Fibroblast of lung (primary cell): ENCODE measurements around the gene BBS9.

Source experiments
- CTCF ChIP-seq, 2 donors: IDR thresholded peaks in 1 of 2; conservative IDR thresholded peaks in 1 of 2; 1 replicate in 1 of 2; 2 replicates in 1 of 2; pipeline ENCODE4 v1.5.1; 2011 to 2012; ENCODE audit warnings: low read length in 2 of 2, control low read depth in 1 of 2, inconsistent platforms in 1 of 2, low read depth in 1 of 2, mild to moderate bottlenecking in 1 of 2
- EZH2 ChIP-seq: IDR thresholded peaks from 2 replicates; pipeline ENCODE4 v1.5.1; 2012; ENCODE audit warnings: low read length, control low read depth, mild to moderate bottlenecking; ENCODE audit errors: missing control alignments

GRCh38 chr7:33127085-33127484 is 2.3 kb upstream of the BBS9 start:
- TF ChIP-seq CTCF (conservative IDR thresholded peaks at IDR 0.05 in 1 of 2, IDR thresholded peaks at IDR 0.05 in 1 of 2; ENCODE audit: low read depth in 1 of 2, low read length in 2 of 2) (no peak), EZH2 (no peak)
